ENCODE measurements around the gene ABHD6.
"Not testable (repeated sequence)": the region's sequence is repeated elsewhere in the genome, so short reads cannot be mapped to it uniquely, and the experiment has no call there.

ABHD6 gene

DNA sequence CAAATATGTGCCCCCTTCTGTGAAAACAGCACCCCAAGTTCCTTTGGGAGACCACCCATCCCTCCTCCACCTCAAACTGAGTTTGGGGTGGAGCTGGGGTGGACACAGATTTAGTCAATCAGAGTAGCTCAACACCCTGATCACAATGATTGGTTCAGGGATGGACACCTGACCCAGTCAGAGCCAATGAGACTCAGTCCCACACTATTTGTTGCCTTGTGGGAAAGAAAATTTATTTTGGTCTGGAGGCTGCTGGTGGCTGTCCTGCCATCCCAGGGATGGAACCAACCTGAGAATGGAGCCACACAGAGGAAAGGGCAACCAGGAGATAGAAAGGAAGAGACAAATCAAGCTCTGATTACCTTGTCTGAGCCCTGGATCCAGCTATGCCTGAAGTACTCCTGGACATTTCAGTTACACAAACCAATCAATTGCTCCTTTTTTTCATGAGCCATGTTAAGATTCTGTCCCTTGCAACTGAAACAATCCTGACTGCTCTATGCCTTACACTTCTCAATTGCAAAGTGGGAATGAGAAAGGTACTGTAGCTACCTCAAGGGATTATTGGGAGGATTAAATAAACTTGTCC lies 37.4 kb upstream of the ABHD6 start:
- DNase-seq (ENCODE audit: low spot score): no peak
- no peak for TF ChIP-seq CTCF (IDR thresholded peaks at IDR 0.05; ENCODE audit: extremely low read depth, insufficient read depth, missing control alignments)
- in situ Hi-C loops (cut with MboI; ENCODE audit: low pct_unique_long_range_greater_than_20kb, low sequenced_read_pairs, unreplicated experiment): no loop called here

DNA sequence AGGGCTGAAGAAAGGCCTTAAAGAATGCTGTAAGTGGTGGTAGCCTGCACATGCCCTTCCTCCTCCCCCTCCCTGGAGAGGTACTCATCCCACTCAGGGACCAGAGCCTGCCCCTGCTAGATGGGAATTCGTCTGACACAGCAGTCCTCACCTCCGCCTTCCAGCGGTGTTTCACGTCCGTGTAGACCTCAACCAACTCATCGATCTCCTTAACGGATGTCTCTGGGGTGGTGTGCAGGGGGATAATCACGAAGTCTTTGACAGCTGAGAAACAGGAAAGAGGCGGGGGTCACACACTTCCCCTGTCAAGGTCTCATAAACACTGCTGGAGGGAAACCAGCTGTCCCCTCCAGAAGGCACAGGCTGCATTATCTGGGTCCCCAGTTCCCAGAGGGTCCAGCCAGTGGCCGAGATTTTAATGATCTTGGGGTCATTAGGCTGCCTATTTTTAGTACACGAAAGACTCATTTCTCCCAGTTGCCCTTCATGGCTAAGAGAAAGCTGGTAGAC lies 36.7 kb upstream of the ABHD6 start:
- TF ChIP-seq CTCF (IDR thresholded peaks at IDR 0.05; ENCODE audit: extremely low read depth, insufficient read depth, missing control alignments): no peak
- no peak for DNase-seq (ENCODE audit: low spot score)

DNA sequence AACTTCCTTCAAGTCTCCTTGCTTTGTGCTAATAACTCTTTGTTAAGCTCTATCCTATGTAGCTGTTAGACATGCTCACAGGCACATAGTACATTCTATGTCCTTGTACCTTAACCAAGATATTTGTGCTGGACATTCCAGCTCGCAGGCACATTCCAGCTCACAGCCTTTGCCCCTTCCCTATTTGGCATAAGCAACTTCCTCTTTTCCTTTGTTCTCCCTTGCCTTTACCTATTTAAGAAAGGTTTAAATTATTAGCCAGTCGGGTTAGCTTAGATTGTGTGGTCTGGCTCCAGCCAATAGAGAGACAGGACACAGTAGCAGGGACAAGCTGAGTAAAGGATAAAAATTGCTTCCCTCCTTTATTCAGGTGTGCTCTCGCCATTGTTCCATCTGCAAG lies 36.1 kb upstream of the ABHD6 start:
- in situ Hi-C loops (cut with MboI; ENCODE audit: low pct_unique_long_range_greater_than_20kb, low sequenced_read_pairs, unreplicated experiment); DNase-seq (ENCODE audit: low spot score): not testable (repeated sequence)

More for the DNA sequence above, 36.7 kb upstream of the ABHD6 start:
- in situ Hi-C loops (cut with MboI; ENCODE audit: low pct_unique_long_range_greater_than_20kb, low sequenced_read_pairs, unreplicated experiment): no loop called here

DNA sequence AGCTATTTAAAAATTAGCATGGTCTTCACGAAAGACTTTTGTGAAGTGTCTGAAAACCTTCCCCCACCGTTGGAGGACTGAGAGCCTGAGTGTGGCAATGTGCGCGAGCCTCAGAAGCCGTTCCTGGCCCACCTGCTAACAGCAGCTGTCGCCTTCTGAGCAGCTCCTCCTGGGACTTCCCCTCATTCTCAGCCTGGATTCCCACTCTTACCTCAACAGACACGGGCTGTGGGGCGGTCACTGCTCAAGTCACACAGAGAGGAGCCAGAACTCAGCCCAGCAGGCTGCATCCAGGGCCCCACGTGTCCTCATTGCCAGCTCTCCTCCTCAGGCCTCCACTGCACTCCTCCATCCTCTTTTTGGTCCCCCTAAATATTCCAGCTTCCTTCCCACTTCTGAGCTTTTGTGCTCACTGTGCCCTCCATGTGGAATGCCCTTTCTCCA lies 34.7 kb upstream of the ABHD6 start:
- no peak for DNase-seq (ENCODE audit: low spot score)
- in situ Hi-C loops (cut with MboI; ENCODE audit: low pct_unique_long_range_greater_than_20kb, low sequenced_read_pairs, unreplicated experiment): no loop called here
- no peak for TF ChIP-seq CTCF (IDR thresholded peaks at IDR 0.05; ENCODE audit: extremely low read depth, insufficient read depth, missing control alignments)

DNA sequence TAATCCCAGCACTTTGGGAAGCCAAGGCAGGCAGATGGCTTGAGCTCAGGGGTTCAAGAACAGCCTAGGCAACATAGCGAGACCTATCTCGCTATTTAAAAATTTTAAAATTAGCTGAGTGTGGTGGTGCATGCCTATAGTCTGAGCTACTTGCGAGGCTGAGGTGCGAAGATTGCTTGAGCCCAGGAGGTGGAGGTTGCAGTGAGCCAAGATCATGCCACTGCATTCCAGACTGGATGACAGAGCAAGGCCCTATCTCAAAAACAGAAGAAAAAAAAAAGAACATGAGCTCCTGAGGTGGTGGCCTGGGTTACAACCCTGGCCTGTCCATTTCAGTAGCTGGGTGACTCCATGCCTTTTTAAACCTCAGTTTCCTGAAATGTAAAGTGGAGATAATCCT lies 34.1 kb upstream of the ABHD6 start:
- no peak for DNase-seq (ENCODE audit: low spot score)
- TF ChIP-seq CTCF (IDR thresholded peaks at IDR 0.05; ENCODE audit: extremely low read depth, insufficient read depth, missing control alignments): no peak
- in situ Hi-C loops (cut with MboI; ENCODE audit: low pct_unique_long_range_greater_than_20kb, low sequenced_read_pairs, unreplicated experiment): no loop called here

- TF ChIP-seq CTCF (IDR thresholded peaks at IDR 0.05; ENCODE audit: extremely low read depth, insufficient read depth, missing control alignments): no peak
- in situ Hi-C loops (cut with MboI; ENCODE audit: low pct_unique_long_range_greater_than_20kb, low sequenced_read_pairs, unreplicated experiment): no loop called here
- no peak for DNase-seq (ENCODE audit: low spot score)
These were observed 32.9 kb upstream of the ABHD6 start for GRCh38 chr3:58204720-58205119.

- TF ChIP-seq CTCF (IDR thresholded peaks at IDR 0.05; ENCODE audit: extremely low read depth, insufficient read depth, missing control alignments): no peak
- in situ Hi-C loops (cut with MboI; ENCODE audit: low pct_unique_long_range_greater_than_20kb, low sequenced_read_pairs, unreplicated experiment): no loop called here
- no peak for DNase-seq (ENCODE audit: low spot score)
These were observed 31.6 kb upstream of the ABHD6 start for GRCh38 chr3:58205981-58206380.

Measured in GM13977 (cell line).